GM19372 (cell line): Measurements from ENCODE around the gene HHIP.
A peak's percentile ranks its signal among the peaks of the same experiment; 100 is the strongest.

ENCODE experiments used
- ATAC-seq: cut with Tn5 transposase; IDR thresholded peaks from one replicate; pipeline ENCODE4 v1.9.1; 2021; ENCODE audit warnings: mild to moderate bottlenecking, low read depth, moderate library complexity; ENCODE audit not compliant: unreplicated experiment

HHIP gene

GRCh38 chr4:144645631-144646522 is at the start of gene HHIP:
Gene HHIP (plus strand): TSS chr4:144646156. CDS start chr4:144646676, 520 bp downstream.
- ATAC-seq = peak; percentile 54

DNA sequence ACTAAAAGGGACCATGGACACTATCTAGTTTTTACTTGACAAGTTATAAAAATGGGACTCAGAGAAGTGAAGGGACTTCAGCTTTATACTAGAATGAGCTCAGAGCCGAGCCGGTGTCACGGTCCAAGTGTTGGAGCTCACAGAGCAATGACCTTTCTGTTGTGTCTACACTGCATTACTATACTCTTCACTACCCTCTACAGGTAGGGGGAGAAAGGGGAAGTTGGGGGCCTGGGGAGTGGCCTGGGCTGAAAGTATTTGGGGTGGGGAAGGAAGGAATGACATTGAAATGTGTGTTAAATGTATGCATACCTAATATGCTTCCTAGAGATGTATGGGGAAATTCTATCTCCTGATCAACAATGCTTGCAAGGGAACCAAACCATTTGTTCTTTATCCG is 48.8 kb upstream of the HHIP start:
- ATAC-seq = no peak

- ATAC-seq = no peak
These were observed 46.3 kb upstream of the HHIP start for GRCh38 chr4:144599621-144600020.

- peak; percentile 61 for ATAC-seq
These were observed 34.1 kb upstream of the HHIP start for GRCh38 chr4:144611850-144612249.

GRCh38 chr4:144614850-144615585 is 30.9 kb upstream of the HHIP start:
- no peak for ATAC-seq

- no peak for ATAC-seq
These were observed 24.3 kb upstream of the HHIP start for GRCh38 chr4:144621681-144622080.

DNA sequence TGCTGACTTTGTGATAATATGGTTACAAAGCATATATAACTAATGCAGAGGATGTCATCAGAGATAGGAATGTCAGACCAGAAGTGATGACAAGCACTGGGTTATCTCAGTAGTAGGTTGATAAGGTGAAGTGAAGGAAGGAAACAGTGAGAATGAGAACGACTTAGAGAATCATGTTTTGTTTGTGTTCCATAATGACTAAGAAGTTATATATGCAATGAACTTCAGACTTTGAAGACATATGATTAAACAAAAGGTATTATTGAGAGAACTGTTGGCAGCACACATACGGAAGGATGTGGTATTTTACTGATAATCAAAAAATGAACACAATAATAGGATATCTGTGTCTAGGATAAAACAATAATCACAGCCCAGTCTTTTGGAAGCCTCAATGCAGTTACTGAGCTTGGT is 18.3 kb upstream of the HHIP start:
- no peak for ATAC-seq

DNA sequence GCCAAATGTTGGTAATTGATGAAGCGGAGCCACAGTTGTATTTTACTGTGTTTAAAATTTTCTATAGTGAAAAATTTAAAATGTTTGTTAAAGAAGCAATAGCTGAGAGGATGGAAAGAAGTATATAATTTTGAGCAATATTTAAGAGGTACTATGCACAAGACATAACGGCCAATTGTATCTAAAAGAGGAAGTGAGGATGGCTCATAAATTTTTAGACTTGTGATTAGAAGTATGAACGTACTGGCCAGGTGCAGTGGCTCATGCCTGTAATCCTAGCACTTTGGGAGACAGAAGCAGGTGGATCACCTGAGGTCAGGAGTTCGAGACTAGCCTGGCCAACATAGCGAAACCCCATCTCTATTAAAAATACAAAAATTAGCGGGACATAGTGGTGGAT is 12.7 kb upstream of the HHIP start:
- ATAC-seq = no peak

- ATAC-seq = peak; percentile 96
These were observed 10.8 kb upstream of the HHIP start for GRCh38 chr4:144634978-144635747.

- ATAC-seq = no peak
These were observed 1.4 kb upstream of the HHIP start for GRCh38 chr4:144644368-144645101.

DNA sequence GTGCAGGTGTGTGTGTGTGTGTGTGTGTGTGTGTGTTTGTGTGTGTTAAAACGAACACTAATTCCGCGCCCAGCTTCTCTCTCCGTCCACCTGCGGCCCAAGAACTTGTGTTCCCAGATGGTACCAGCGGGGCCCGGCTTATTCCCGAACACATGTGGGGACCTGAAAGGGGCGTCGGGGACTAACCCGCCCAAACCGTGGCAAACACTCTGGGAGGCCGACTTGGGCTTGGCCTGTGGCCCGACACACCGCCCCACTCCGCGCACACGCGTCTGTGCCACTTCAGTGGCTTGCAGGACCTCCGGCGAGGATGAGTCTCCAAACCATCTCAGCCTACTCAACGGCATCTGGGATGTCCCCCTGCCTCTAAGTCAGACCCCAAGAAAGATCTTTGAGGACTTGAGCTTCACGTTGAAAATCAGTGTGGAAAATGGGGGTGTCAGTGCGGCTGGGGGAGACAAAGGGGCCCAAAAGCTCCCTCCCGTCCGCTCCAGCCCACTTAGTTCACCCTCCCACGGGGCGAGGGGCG is 790 bp upstream of the HHIP start:
- no peak for ATAC-seq

GRCh38 chr4:144646523-144647094 is 653 bp downstream of the HHIP start:
- peak; percentile 14 for ATAC-seq

DNA sequence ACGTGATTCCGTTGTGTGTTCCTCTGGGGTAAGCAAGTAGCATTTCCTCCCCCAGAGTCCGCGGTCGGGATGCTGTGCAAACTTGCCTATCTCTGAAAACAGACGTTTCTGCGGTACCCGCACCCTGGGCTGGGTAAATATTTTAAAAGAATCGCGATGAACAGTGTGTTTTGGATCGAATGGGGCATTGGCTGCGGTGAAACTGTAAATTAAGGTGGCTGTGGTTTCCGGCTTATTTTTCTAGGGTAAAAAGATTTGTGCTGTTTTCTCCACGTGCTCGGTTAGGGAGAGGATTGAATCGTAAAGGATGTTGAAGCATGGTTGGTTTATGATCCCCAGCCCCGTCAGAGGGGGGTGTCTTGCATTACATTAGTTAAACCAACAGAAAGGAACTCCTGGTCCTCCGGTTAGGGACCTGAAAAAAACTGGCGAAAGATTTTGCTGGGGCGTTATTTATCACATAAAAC is 1.2 kb downstream of the HHIP start:
- ATAC-seq = no peak

GRCh38 chr4:144647590-144647989 is 1.6 kb downstream of the HHIP start:
- no peak for ATAC-seq

GRCh38 chr4:144648042-144648441 is 2.1 kb downstream of the HHIP start:
- ATAC-seq = no peak

DNA sequence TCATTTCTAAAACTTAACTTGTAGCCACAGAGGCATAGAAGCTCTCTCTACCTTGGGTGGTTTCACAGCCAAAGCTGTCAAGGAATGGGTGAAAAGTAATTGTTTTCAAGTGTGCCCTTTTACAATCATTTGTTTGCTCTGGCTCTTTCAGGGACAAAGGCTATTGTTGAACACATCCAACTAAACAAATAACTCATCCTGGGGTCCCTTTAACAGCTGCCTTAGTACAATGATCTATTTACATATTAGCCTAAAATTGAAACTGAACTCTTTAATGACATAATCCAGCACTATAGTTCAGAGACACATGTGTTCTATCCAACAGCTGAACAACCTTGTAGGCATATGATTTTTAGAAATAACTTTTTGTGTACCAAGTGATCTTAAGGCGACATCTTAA is 3.7 kb downstream of the HHIP start:
- ATAC-seq = no peak

DNA sequence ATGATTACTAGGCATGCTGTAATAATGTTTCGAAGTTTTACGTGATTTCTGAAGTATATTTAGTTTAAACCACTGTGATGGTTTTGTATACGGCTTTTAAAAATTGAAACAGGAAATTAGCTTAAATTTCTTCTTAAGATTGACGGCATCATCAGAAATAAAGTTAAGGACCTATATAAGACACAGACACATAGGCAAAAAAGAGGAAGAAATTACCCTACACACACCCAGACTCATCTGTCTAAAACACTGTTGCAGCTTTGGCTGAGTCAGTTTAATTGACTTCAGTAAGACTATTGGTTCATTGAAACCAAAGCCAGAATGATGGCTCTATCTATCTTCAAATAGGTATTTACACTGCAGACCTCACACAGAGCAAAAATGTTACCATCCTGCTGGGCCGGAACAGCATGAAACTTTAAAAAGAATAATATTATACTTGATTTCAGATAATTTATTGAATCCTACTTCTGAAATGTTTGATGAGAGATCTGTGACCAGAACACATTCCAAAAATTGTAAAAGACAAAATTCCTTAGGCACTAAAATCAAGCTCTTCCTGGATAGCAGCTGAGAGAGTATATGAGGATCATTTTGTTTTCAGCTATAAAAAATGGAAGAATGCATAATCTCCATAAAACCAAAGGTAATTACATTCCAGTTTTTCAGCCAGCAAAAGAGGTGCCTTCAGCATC is 4.5 kb downstream of the HHIP start:
- ATAC-seq = no peak

GRCh38 chr4:144653781-144654545 is 8.0 kb downstream of the HHIP start:
- no peak for ATAC-seq
